ENCODE results near the gene SYNE2. TPM values are rescaled to one million over a fixed set of nuclear protein-coding genes. Genes with fewer than 3 reads are reported as not detected.
"Not testable (repeated sequence)": the region's sequence is repeated elsewhere in the genome, so short reads cannot be mapped to it uniquely, and the experiment has no call there.

Gene SYNE2, protein sequence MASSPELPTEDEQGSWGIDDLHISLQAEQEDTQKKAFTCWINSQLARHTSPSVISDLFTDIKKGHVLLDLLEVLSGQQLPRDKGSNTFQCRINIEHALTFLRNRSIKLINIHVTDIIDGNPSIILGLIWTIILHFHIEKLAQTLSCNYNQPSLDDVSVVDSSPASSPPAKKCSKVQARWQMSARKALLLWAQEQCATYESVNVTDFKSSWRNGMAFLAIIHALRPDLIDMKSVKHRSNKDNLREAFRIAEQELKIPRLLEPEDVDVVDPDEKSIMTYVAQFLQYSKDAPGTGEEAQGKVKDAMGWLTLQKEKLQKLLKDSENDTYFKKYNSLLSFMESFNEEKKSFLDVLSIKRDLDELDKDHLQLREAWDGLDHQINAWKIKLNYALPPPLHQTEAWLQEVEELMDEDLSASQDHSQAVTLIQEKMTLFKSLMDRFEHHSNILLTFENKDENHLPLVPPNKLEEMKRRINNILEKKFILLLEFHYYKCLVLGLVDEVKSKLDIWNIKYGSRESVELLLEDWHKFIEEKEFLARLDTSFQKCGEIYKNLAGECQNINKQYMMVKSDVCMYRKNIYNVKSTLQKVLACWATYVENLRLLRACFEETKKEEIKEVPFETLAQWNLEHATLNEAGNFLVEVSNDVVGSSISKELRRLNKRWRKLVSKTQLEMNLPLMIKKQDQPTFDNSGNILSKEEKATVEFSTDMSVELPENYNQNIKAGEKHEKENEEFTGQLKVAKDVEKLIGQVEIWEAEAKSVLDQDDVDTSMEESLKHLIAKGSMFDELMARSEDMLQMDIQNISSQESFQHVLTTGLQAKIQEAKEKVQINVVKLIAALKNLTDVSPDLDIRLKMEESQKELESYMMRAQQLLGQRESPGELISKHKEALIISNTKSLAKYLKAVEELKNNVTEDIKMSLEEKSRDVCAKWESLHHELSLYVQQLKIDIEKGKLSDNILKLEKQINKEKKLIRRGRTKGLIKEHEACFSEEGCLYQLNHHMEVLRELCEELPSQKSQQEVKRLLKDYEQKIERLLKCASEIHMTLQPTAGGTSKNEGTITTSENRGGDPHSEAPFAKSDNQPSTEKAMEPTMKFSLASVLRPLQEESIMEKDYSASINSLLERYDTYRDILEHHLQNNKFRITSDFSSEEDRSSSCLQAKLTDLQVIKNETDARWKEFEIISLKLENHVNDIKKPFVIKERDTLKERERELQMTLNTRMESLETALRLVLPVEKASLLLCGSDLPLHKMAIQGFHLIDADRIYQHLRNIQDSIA (N-terminal part only)
- 121 TPM for total RNA-seq
- long read RNA-seq, partial matches to known transcripts = 29 of 40 reads
- long read RNA-seq, other reads (novel, unspliced or antisense) = 11 of 40 reads

DNA sequence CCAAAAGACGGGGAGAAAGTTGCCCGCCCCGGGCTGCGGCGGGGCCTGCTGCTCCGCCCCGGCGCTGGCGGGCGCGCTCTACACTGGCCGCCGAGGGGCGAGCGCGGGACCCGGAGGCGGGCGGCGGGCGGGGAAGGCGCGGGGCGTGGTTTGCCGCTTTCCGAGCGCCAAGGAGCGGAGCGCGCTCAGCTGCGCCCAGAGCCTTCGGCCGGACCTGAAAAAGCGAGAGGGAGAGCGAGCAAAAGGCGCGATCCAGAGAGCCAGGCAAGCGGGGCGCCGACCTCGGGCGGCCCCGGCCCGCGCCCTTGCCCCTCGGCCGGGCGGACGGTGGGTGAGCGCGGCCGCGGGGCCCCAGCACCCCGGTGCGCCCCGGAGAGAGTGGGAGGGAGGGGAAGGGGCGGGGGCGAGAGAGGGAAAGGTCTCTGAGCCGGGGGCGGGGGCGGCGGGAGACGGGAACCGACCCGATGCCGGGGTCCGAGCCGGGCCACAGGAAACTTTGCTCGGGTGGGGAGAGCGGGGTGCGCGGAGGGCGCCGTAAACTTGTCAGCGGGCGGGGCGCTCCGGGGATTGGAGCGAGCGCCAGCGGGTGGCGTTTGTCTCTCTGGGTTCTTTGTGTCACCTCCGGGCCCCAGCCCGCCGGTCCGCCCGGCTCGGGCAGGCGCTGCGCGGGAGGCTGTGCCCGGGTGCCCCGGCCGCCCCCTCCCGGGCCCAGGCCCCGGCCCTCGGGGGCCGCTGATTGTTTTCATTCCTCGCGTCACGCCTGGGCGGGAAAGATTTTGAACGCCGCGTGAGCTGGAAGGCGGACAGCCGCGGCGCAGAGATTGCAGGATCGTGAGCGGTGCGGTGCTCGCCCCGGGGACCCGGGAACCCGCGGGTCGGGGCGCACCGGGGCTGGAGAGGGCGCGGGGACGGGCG, at the start of gene SYNE2:
Gene SYNE2 (plus strand): TSS at position 188 of the 915 bp plus-strand sequence. CDS start 56,145 bp downstream, outside the sequence.
- peak within 1 kb of the TSS; percentile 74 for H3K4me3 ChIP-seq
- intact Hi-C loops (cut with DNase I) = no loop called here
- peak; percentile 91 for DNase-seq
- peak; percentile 95 for ATAC-seq
- H3K27me3 ChIP-seq = no peaks in the 10 kb centered on the region
- peaks cover 19% of the 10 kb centered on the region for H3K4me1 ChIP-seq
- TF ChIP-seq, protein P1, sequence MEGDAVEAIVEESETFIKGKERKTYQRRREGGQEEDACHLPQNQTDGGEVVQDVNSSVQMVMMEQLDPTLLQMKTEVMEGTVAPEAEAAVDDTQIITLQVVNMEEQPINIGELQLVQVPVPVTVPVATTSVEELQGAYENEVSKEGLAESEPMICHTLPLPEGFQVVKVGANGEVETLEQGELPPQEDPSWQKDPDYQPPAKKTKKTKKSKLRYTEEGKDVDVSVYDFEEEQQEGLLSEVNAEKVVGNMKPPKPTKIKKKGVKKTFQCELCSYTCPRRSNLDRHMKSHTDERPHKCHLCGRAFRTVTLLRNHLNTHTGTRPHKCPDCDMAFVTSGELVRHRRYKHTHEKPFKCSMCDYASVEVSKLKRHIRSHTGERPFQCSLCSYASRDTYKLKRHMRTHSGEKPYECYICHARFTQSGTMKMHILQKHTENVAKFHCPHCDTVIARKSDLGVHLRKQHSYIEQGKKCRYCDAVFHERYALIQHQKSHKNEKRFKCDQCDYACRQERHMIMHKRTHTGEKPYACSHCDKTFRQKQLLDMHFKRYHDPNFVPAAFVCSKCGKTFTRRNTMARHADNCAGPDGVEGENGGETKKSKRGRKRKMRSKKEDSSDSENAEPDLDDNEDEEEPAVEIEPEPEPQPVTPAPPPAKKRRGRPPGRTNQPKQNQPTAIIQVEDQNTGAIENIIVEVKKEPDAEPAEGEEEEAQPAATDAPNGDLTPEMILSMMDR (IDR thresholded peaks at IDR 0.05) = peak; percentile 40
- H3K36me3 ChIP-seq = no peaks in the 10 kb centered on the region
- H3K9me3 ChIP-seq = no peaks in the 10 kb centered on the region
- H3K27ac ChIP-seq = peak within 1 kb of the TSS; percentile 74

DNA sequence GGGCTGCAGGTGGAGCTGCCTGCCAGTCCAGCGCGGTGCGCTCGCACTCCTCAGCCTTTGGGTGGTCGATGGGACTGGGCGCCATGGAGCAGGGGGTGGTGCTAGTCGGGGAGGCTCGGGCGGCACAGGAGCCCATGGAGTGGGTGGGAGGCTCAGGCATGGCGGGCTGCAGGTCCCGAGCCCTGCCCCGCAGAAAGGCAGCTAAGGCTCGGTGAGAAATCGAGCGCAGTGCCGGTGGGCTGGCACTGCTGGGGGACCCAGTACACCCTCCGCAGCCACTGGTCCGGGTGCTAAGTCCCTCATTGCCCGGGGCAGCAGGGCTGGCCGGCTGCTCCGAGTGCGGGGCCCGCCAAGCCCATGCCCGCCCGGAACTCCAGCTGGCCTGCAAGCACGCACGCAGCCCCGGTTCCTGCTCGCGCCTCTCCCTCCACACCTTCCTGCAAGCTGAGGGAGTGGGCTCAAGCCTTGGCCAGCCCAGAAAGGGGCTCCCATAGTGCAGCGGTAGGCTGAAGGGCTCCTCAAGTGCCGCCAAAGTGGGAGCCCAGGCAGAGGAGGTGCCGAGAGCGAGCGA, 49.5 kb upstream of the SYNE2 start:
- intact Hi-C loops (cut with DNase I); H3K4me1 ChIP-seq; H3K36me3 ChIP-seq; DNase-seq; H3K27me3 ChIP-seq; ATAC-seq; H3K27ac ChIP-seq; H3K9me3 ChIP-seq; H3K4me3 ChIP-seq: not testable (repeated sequence)

DNA sequence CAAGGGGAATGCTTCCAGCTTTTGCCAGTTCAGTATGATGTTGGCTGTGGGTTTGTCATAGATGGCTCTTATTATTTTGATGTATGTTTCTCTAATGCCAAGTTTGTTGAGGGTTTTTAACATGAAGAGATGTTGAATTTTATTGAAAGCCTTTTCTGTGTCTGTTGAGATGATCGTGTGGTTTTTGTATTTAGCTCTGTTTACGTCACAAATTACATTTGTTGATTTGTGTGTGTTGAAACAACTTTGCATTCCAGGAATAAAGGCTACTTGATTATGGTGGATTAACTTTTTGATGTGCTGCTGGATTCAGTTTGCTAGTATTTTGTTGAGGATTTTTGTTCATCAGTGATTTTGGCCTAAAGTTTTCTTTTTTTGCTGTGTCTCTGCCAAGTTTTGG, 46.7 kb upstream of the SYNE2 start:
- H3K36me3 ChIP-seq; H3K9me3 ChIP-seq; H3K4me1 ChIP-seq; ATAC-seq; H3K27ac ChIP-seq; DNase-seq; H3K4me3 ChIP-seq; H3K27me3 ChIP-seq; intact Hi-C loops (cut with DNase I): not testable (repeated sequence)

DNA sequence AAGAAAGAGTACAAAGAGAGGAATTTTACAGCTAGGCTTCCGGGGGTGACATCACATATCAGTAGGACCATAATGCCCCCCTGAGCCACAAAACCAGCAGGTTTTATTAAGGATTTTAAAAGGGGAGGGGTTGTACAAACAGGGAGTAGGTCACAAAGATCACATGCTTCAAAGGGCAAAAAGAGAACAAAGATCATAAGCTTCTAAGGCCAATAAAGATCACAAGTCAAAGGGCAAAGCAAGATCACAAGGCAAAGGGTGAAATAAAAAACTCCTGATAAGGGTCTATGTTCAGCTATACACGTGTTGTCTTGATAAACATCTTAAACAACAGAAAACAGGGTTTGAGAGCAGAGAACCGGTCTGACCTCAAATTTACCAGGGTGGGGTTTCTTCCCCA, 41.1 kb upstream of the SYNE2 start:
- DNase-seq; H3K4me3 ChIP-seq; H3K9me3 ChIP-seq; H3K27me3 ChIP-seq; ATAC-seq; H3K36me3 ChIP-seq; intact Hi-C loops (cut with DNase I); H3K27ac ChIP-seq; H3K4me1 ChIP-seq: not testable (repeated sequence)

DNA sequence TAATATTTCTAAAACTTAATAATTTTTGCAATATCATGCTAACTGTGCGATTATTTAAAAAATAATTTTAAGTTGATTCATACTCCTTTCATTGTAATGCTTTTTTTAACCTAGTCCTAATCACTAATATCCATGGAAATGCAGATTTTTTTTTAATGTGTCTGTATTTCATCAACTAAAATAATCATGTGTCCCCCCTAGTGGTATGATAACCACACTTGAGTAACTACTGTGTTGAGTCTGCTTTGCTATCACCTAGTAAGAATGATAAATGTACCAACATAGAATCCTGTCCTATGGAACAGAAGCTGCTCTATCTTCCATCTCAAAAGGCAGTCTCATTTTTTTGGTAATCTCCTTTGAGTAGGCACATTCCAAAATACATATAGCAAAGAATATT, 19.1 kb upstream of the SYNE2 start:
- no peak for ATAC-seq
- no peak for DNase-seq
- Histone ChIP-seq H3K9me3 (no peaks in the 10 kb centered on the region), H3K36me3 (no peaks in the 10 kb centered on the region), H3K4me1 (no peaks in the 10 kb centered on the region), H3K27ac (no peak overlapping the region), H3K27me3 (no peaks in the 10 kb centered on the region), H3K4me3 (no peak overlapping the region)
- intact Hi-C loops (cut with DNase I) = no loop called here
- TF ChIP-seq, protein P1 (IDR thresholded peaks at IDR 0.05) = no peak

DNA sequence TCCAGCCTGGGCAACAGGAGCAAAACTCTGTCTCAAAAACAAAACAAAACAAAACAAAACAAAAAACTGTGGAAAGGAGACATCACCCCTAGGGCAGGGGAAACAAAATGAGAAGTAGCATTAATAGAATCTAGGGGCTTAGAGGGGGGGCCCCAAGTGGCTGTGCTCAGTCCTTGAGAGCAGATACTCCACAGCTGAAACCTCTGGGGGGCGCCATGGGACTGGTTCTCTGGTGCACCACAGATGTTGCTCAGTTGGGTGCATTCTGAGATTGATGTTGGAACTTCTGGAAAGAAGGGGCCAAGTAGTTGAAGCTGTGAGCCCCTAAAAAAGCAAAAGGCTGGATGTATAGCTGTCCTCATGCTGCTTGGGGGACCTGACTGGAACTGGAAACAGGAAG, 11.8 kb upstream of the SYNE2 start:
- ATAC-seq = peak; percentile 59
- H3K4me1 ChIP-seq = no peaks in the 10 kb centered on the region
- H3K36me3 ChIP-seq = no peaks in the 10 kb centered on the region
- intact Hi-C loops (cut with DNase I) = no loop called here
- H3K27me3 ChIP-seq = no peaks in the 10 kb centered on the region
- no peaks in the 10 kb centered on the region for H3K9me3 ChIP-seq
- TF ChIP-seq, protein P1 (IDR thresholded peaks at IDR 0.05) = peak; percentile 41
- H3K27ac ChIP-seq = no peak overlapping the region
- DNase-seq = peak; percentile 72
- no peak overlapping the region for H3K4me3 ChIP-seq

All from upper lobe of right lung (tissue), 1 donor.